Kidney glomerular epithelial cell (primary cell): Measurements from ENCODE around the gene KCNJ8.
"Not testable (repeated sequence)": the region's sequence is repeated elsewhere in the genome, so short reads cannot be mapped to it uniquely, and the experiment has no call there.

Experiments used
- DNase-seq: peaks from one replicate; lab custom pipeline; 2025; lab: John Stamatoyannopoulos, UW

Gene KCNJ8

GRCh38 chr12:21774358-21775132 is at the start of gene KCNJ8:
Gene KCNJ8 (minus strand): TSS chr12:21774706. CDS start chr12:21773616, 1,090 bp downstream.
- DNase-seq: no peak

DNA sequence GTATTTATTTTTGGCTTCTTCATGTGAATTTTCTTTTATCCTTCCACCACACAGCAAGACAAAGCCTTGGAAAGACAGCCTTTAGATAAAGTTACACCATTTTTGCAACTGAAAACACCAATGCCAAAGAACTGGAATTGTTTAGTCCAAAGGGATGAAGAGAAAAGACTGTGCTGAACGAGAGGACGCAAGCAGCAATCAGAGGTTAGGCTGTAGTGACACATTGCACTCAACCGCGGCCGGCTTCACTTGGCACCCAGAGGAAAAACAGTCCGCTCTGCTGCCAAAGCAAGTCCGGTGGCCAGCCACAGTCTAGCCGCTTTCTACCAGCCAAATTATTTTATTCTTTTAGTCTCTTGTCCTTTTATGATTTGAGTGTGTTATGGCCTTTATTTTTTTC is 49.1 kb upstream of the KCNJ8 start:
- DNase-seq: peak; percentile 44

- DNase-seq: no peak
Observed at GRCh38 chr12:21819678-21820077, 45.2 kb upstream of the KCNJ8 start.

DNA sequence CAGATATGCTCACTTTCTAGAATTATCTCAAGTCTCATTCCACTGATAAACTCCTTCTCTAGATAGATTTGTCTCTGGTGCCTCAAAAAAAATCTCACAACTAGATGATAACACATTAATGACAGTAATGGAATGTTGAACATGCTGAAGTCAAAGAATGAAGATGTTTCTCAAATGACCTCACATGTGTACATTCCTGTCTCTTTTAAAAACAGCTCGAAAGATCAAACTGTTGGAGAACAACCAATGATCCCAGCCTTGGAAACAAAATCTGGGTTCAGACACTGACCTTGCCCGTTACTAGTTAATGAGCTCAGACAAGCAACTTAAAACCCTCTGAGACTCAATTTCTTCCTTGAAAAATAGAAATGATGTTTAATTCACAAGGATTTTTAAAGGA is 44.7 kb upstream of the KCNJ8 start:
- DNase-seq: peak; percentile 63

- no peak for DNase-seq
Observed at GRCh38 chr12:21818627-21819026, 44.1 kb upstream of the KCNJ8 start.

- DNase-seq: no peak
Observed at GRCh38 chr12:21815306-21816062, 41.0 kb upstream of the KCNJ8 start.

DNA sequence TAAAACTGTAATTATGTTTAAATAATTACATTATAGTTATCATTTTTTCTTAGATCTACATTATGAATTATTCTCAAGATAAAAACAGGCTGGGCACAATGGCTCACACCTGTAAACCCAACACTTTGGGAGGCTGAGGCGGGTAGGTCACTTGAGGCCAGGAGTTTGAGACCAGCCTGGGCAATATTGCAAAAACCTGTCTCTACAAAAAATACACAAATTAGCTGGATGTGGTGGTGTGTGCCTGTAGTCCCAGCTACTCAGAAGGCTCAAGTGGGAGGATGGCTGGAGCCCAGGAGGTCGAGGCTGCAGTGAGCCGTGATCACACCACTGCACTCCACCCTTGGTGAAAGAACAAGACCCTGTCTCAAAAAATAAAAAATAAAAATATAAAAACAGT is 40.3 kb upstream of the KCNJ8 start:
- no peak for DNase-seq

DNA sequence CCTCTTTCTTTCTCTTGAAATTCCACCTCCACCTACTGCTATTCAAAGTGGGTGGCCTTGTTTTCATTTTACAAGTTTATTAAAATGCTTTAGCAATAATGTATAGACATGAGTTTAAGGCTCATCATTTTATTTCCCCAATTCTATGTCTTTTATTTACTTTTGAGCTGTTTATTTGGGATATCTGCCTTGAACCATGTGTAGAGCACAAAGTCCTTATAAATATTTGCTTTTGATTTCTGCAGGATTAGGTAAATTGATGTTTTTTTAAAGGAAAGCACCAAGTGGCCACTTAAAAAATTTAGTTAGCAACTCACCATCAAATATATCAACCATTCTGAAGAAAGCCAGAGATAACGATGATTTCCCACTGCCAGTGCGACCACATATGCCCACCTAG is 39.8 kb upstream of the KCNJ8 start:
- no peak for DNase-seq

- DNase-seq: no peak
Observed at GRCh38 chr12:21813751-21814150, 39.2 kb upstream of the KCNJ8 start.

- DNase-seq: no peak
Observed at GRCh38 chr12:21813125-21813524, 38.6 kb upstream of the KCNJ8 start.

DNA sequence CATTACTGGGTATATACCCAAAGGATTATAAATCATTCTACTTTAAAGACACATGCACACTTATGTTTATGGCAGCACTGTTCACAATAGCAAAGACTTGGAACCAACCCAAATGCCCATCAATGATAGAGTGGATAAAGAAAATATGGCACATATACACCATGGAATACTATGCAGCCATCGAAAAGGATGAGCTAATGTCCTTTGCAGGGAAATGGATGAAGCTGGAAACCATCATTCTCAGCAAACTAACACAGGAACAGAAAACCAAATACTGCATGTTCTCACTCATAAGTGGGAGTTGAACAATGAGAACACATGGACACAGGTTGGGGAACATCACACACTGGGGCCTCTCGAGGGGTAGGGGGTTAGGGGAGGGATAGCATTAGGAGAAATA is 37.8 kb upstream of the KCNJ8 start:
- not testable (repeated sequence) for DNase-seq

DNA sequence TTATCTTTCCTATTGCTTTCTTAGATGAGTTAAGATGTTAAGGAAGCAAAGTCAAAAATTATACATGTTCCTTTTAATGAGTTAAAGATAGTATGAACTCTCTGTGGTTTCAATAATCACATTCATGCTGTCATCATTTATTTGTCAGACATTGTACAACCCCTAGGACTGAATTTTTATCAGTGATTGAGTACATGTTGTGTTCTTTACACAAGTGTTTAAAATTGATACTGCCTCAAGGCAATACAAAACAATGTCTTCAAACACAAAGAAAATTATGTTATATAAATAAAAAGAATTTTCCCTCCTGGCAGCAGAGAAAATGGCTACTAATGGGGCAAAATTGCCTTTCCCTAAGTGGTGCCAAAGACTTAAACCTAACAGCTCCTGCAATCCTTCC is 34.6 kb upstream of the KCNJ8 start:
- DNase-seq: no peak

- DNase-seq: no peak
Observed at GRCh38 chr12:21806255-21806654, 31.7 kb upstream of the KCNJ8 start.

GRCh38 chr12:21801522-21802288 is 27.2 kb upstream of the KCNJ8 start:
- peak; percentile 91 for DNase-seq

DNA sequence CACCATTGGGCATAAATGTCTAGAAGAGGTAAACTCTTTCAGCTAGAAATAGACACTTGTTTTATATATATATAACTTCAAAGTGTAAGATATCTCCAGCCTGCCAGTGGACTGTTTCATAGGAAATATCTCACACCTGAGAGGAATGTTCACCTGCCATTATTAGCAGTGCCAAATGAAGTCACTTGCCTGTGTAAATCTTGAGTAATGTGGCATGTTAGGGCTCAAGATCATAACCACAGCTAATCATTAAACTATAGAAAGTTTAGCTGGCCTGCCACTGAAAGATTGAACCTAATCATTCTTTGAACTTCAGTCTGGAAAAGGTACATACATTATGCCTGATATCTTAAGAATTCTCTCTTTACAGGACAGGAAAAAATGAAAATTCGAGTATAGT is 25.5 kb upstream of the KCNJ8 start:
- DNase-seq: peak; percentile 35

DNA sequence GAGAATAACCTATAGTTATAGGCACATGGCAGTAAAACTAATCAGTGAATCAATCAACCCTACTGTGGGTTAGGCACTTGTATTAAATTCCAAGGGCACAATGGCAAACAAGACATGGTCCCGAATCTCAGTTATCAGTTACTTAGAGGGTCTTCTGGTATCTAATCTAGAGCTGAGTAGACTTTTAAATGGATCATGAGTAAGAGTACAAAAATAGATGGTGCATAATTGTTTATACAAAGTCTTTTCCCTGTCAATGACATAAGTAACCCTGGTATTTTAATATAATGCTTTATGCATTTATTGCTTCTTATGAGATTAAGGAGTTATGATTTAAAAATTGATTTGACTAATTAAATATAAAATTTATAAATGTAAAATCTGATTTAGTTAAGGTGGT is 23.0 kb upstream of the KCNJ8 start:
- DNase-seq: no peak

DNA sequence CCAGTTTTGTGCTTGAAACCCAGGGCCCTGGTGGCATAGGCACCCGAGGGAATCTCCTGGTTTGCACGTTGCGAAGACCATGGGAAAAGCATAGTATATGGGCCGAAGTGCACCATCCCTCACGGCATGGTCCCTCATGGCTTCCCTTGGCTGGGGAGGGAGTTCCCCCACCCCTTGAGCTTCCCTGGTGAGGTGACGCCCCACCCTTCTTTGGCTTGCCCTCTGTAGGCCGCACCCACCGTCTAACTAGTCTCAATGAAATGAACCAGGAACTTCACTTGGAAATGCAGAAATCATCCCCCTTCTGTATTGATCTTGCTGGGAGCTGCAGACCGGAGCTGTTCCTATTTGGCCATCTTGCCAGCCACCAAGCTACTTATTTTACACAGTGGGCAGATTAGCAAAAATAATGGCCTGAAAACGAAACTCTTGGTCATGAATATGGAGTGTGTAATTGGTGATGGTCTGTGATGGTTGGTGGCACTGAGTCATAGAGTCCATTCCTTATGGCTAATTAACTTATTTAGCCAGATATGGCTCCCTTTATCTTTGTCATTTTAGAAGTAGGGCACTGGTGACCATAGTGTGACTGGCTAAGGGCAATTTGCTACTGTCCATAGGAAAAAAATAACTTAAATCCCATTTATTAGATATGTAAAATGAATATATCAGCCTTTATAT is 21.3 kb upstream of the KCNJ8 start:
- DNase-seq: no peak

GRCh38 chr12:21794807-21795595 is 20.5 kb upstream of the KCNJ8 start:
- DNase-seq: not testable (repeated sequence)

DNA sequence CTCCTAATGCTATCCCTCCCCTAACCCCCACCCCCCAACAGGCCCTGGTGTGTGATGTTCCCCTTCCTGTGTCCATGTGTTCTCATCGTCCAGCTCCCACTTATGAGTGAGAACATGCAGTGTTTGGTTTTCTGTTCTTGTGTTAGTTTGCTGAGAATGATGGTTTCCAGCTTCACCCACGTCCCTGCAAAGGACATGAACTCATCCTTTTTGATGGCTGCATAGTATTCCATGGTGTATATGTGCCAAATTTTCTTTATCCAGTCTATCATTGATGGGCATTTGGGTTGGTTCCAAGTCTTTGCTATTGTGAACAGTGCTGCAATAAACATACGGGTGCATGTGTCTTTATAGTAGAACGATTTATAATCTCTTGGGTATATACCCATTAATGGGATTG is 15.2 kb upstream of the KCNJ8 start:
- not testable (repeated sequence) for DNase-seq

DNA sequence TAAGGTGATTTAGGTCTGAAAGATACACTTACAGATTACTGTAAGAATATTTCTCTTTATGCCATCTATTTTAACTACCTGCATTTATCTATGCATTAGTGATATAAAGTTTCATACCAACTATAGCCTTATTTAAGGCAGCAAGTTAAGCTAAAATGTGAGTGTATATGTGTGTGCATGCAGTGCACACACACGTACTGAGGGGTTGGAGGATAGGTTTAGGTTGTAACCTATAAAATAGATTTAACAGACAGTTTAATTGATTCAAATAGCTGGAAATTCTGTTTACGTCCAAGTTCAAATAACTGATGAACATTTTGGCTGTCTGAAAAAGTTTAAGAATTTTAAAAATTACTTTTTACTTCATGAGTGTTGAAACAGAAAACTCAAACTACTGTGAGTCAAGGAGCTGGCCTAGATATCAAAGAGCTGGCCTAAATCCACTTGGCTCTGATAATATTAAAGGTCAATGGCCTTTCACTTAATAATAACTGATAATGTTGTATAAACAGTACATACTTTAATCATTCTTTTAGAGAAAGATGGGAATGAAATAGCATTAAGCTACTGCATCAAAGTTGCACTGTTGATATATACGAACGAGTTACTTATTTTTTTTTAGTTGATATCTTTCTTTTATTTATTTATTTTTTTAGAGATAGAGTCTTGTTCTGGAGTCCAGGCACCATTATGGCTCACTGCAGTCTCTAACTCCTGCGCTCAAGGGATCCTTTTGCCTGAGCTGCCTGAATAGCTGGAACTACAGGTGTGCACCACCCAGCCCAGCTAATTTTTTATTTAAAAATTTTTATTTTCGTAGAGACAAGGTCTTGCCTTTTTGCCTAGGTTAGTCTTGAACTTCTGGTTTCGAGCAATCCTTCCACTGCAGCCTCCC is 13.8 kb upstream of the KCNJ8 start:
- DNase-seq: no peak
